ENCODE results near the gene DUSP2. TPM values are rescaled to one million over a fixed set of nuclear protein-coding genes. Genes with fewer than 3 reads are reported as not detected.

Gene DUSP2
- total RNA-seq, 2 donors from 2014 or later = 82.0 to 379 TPM

- Mint-ChIP-seq H3K27ac (peak overlapping the region; percentile 98), H3K36me3 (ENCODE audit: low read depth) (peaks cover 11% of the 10 kb centered on the region), H3K9me3 (no peaks in the 10 kb centered on the region), H3K4me1 (peaks cover 45% of the 10 kb centered on the region), H3K4me3 (peak overlapping the region; percentile 87), H3K27me3 (no peaks in the 10 kb centered on the region)
- ATAC-seq (replicated peaks) = peak; percentile 61
These were observed 11.0 kb upstream of the DUSP2 start for GRCh38 chr2:96156011-96156820.

DNA sequence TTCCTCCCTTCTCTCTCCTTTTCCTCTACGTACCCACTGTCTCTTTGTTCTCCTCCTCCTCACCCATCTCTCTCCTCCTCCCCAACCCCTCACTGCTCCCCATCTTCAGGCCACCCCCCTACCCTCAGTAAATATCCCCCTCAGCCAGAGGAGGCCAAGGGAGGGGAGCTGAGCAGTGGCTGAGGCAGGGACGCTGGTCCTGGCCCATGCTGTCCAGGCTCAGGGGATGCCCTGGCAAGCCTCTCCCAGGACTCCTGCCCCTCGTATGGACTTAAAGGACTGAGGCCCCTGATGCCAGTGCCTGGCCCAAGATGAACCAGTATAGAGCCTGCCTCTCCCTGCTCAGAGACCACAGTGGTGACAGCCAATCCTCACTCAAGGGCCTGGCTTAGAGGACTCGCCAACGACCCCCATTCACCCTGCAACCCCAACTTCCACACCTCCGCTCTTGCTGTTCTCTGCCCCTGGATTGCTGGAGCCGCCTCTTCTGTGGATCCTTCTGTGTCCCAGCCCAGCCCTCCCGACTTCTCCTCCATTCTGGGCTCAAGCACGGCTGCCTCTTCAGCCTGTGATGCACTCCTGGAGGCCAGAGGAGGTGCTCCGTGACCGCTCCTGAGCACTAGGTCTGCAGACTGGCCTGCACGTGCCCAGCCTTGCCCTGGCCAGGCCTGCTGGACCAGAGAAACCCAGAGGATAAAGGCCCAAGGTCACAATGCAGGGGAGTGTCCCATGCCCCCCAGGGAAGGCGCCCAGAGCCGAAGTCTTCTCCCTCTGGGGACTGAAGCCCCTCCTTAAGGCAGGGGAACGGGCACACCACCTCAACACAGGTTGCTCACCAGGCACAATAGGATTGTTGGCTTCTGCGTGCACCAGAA, 9.5 kb upstream of the DUSP2 start:
- no peak overlapping the region for H3K27ac Mint-ChIP-seq
- H3K36me3 Mint-ChIP-seq (ENCODE audit: low read depth) = peaks cover 11% of the 10 kb centered on the region
- no peak for ATAC-seq (replicated peaks)

DNA sequence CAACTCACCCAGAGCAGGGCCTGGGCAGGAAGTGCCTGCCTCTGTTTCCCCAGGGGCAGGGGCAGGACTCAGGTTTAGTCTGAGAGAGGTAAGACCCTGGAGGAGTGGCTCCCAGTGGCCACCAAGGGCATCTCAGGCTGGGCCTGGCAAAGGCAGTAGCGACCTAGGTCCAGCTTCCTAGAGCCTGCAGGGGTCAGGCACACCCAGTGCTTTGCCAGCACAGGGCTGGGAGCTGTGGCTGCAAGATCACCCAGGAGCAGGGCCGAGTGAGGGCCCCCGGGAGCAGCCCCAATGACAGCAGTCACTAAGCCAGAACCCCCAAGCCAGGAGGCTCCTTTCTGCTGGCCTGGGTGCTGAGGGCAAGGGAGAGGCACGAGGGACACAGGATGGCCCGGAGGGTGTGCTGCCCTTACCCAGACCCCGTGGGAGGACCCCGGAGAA, 8.8 kb upstream of the DUSP2 start:
- ATAC-seq (replicated peaks) = no peak
- Mint-ChIP-seq H3K4me3 (no peak overlapping the region), H3K36me3 (ENCODE audit: low read depth) (peaks cover 6% of the 10 kb centered on the region), H3K27me3 (no peaks in the 10 kb centered on the region), H3K9me3 (no peaks in the 10 kb centered on the region), H3K4me1 (peaks cover 37% of the 10 kb centered on the region), H3K27ac (no peak overlapping the region)

More for the DNA sequence above, 9.5 kb upstream of the DUSP2 start:
- Mint-ChIP-seq H3K4me1 (peaks cover 44% of the 10 kb centered on the region), H3K9me3 (no peaks in the 10 kb centered on the region), H3K27me3 (no peaks in the 10 kb centered on the region), H3K4me3 (no peak overlapping the region)

- ATAC-seq (replicated peaks) = no peak
- H3K9me3 Mint-ChIP-seq = no peaks in the 10 kb centered on the region
- peaks cover 38% of the 10 kb centered on the region for H3K4me1 Mint-ChIP-seq
- H3K27me3 Mint-ChIP-seq = no peaks in the 10 kb centered on the region
- no peak overlapping the region for H3K4me3 Mint-ChIP-seq
- H3K36me3 Mint-ChIP-seq (ENCODE audit: low read depth) = peaks cover 9% of the 10 kb centered on the region
- H3K27ac Mint-ChIP-seq = no peak overlapping the region
These were observed 8.1 kb upstream of the DUSP2 start for GRCh38 chr2:96153291-96153713.

- Mint-ChIP-seq H3K9me3 (no peaks in the 10 kb centered on the region), H3K27ac (peak overlapping the region; percentile 67), H3K4me1 (peaks cover 39% of the 10 kb centered on the region), H3K27me3 (no peaks in the 10 kb centered on the region), H3K36me3 (ENCODE audit: low read depth) (peaks cover 11% of the 10 kb centered on the region), H3K4me3 (no peak overlapping the region)
- ATAC-seq (replicated peaks) = no peak
These were observed 7.3 kb upstream of the DUSP2 start for GRCh38 chr2:96152304-96153161.

GRCh38 chr2:96151595-96152303, 6.5 kb upstream of the DUSP2 start:
- Mint-ChIP-seq H3K27ac (peak overlapping the region; percentile 67), H3K27me3 (no peaks in the 10 kb centered on the region), H3K4me1 (peaks cover 39% of the 10 kb centered on the region), H3K9me3 (no peaks in the 10 kb centered on the region), H3K36me3 (ENCODE audit: low read depth) (peaks cover 15% of the 10 kb centered on the region), H3K4me3 (no peak overlapping the region)
- no peak for ATAC-seq (replicated peaks)

GRCh38 chr2:96150791-96151594, 5.8 kb upstream of the DUSP2 start:
- Mint-ChIP-seq H3K9me3 (no peaks in the 10 kb centered on the region), H3K27ac (peak overlapping the region; percentile 67), H3K27me3 (no peaks in the 10 kb centered on the region), H3K4me3 (no peak overlapping the region), H3K36me3 (ENCODE audit: low read depth) (peaks cover 21% of the 10 kb centered on the region), H3K4me1 (peaks cover 35% of the 10 kb centered on the region)
- no peak for ATAC-seq (replicated peaks)

- Mint-ChIP-seq H3K27ac (peak overlapping the region; percentile 43), H3K4me3 (no peak overlapping the region), H3K4me1 (peaks cover 33% of the 10 kb centered on the region), H3K9me3 (no peaks in the 10 kb centered on the region), H3K36me3 (ENCODE audit: low read depth) (peaks cover 29% of the 10 kb centered on the region), H3K27me3 (no peaks in the 10 kb centered on the region)
- no peak for ATAC-seq (replicated peaks)
These were observed 4.9 kb upstream of the DUSP2 start for GRCh38 chr2:96150007-96150640.

GRCh38 chr2:96148410-96149217, 3.4 kb upstream of the DUSP2 start:
- Mint-ChIP-seq H3K27me3 (no peaks in the 10 kb centered on the region), H3K4me3 (peak overlapping the region; percentile 93), H3K9me3 (no peaks in the 10 kb centered on the region)

DNA sequence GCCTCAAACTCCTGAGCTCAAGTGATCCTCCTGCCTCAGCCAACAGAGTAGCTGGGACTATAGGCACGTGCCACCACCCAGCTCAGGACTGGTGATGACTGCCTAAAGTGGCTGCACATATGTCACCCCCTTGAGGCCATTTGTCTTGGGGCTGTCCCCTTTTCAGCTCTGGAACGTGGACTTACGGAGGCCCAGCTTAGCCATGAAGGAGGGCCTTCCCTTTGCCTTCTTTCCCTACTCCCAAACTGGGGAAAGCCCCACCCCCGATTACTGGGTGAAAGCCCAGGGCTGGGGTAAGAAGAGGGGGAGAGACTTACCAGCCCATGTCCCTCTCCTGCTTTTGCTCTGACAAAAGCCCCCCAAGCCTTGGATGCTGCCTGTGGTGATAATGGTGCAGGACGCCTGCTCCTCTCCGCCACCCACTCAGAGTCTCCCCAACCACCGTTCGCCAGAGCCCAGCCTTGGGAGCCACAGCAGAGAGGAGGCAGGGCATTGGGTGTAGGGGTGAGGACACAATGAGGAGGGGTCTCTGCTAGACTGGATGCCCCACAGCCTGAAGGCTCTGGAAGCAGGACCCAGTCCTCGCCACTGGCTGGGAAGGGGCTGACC, 2.5 kb upstream of the DUSP2 start:
- H3K36me3 Mint-ChIP-seq (ENCODE audit: low read depth) = peaks cover 52% of the 10 kb centered on the region
- peak overlapping the region; percentile 93 for H3K4me3 Mint-ChIP-seq
- no peak for ATAC-seq (replicated peaks)
- H3K4me1 Mint-ChIP-seq = peaks cover 33% of the 10 kb centered on the region
- H3K27me3 Mint-ChIP-seq = no peaks in the 10 kb centered on the region
- H3K9me3 Mint-ChIP-seq = no peaks in the 10 kb centered on the region
- peak overlapping the region; percentile 97 for H3K27ac Mint-ChIP-seq

More at GRCh38 chr2:96148410-96149217, 3.4 kb upstream of the DUSP2 start:
- H3K36me3 Mint-ChIP-seq (ENCODE audit: low read depth) = peaks cover 43% of the 10 kb centered on the region
- peak; percentile 68 for ATAC-seq (replicated peaks)
- H3K4me1 Mint-ChIP-seq = peaks cover 33% of the 10 kb centered on the region
- H3K27ac Mint-ChIP-seq = peak overlapping the region; percentile 97

- Mint-ChIP-seq H3K4me3 (peak overlapping the region; percentile 93), H3K27me3 (no peaks in the 10 kb centered on the region), H3K4me1 (peaks cover 30% of the 10 kb centered on the region), H3K27ac (peak overlapping the region; percentile 97), H3K9me3 (no peaks in the 10 kb centered on the region), H3K36me3 (ENCODE audit: low read depth) (peaks cover 58% of the 10 kb centered on the region)
- no peak for ATAC-seq (replicated peaks)
These were observed 1.8 kb upstream of the DUSP2 start for GRCh38 chr2:96146881-96147592.

All from activated T-helper 17 cell treated with anti-CD3 and anti-CD28 coated beads, Interleukin-2, amount 50 U/mL, for 72 hours (primary cell).